22Rv1 (cell line): ENCODE data around the gene KRT73.

ENCODE experiments used
- H3K27ac ChIP-seq: fragments of 450-650 bp; 2 replicates; pipeline ENCODE4 v1.5.1; 2017
- CTCF ChIP-seq: fragments of 450-650 bp; IDR thresholded peaks from 2 replicates; pipeline ENCODE4 v1.5.1; 2017; ENCODE audit warnings: mild to moderate bottlenecking
- ZFX ChIP-seq: fragments of 450-650 bp; IDR thresholded peaks from 2 replicates; pipeline ENCODE4 v1.6.1; 2017; ENCODE audit warnings: antibody characterized with exemption, borderline replicate concordance

Gene KRT73

DNA sequence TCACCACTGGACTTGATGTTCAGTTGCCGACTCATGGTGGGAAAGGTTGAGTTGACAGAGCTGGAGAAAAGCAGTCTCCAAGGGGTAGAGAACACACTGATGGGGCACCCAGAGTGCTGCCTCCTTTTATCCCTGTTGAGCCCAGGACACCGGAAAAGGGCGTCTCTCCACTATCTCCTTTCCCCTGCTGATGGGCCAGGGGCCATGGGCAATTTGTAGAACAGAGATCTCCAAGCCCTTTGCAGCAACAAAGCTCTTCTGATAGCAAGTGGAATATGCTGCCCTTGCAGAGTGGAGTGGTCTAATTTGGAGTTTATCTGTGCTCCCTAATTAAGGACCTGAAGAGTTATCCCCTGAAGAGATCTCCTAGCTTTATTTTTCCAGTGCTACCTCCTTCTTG is 44.6 kb downstream of the KRT73 start, which contains the start of gene KRT74:
Gene KRT74, minus strand, starts transcription at position 101 of the 400 bp plus-strand sequence. Its CDS starts 66 bp downstream, at position 35.
- TF ChIP-seq ZFX, result no peak
- no peak for TF ChIP-seq CTCF

GRCh38 chr12:52573306-52573705 is 45.1 kb downstream of the KRT73 start:
- TF ChIP-seq CTCF, result no peak
- TF ChIP-seq ZFX, result no peak
- H3K27ac ChIP-seq, result no peak overlapping the region

More for the DNA sequence above, 44.6 kb downstream of the KRT73 start, which contains the start of gene KRT74:
- H3K27ac ChIP-seq, result no peak within 1 kb of the TSS

GRCh38 chr12:52570511-52570910 is 47.8 kb downstream of the KRT73 start:
- TF ChIP-seq ZFX, result no peak
- no peak for TF ChIP-seq CTCF
- no peak overlapping the region for H3K27ac ChIP-seq

GRCh38 chr12:52568111-52568510 is 50.2 kb downstream of the KRT73 start:
- TF ChIP-seq ZFX (no peak), CTCF (no peak)
- no peak overlapping the region for H3K27ac ChIP-seq

GRCh38 chr12:52566847-52567291 is 51.5 kb downstream of the KRT73 start:
- no peak overlapping the region for H3K27ac ChIP-seq
- TF ChIP-seq CTCF, result no peak
- TF ChIP-seq ZFX, result no peak

GRCh38 chr12:52564582-52564981 is 53.8 kb downstream of the KRT73 start:
- H3K27ac ChIP-seq, result no peak overlapping the region
- no peak for TF ChIP-seq CTCF
- TF ChIP-seq ZFX, result no peak

- TF ChIP-seq CTCF (peak; percentile 39), ZFX (no peak)
- no peak overlapping the region for H3K27ac ChIP-seq
These were observed 56.4 kb downstream of the KRT73 start for GRCh38 chr12:52561880-52562449.
